ENCODE measurements around the gene PLA2G10.
"Not testable (repeated sequence)": the region's sequence is repeated elsewhere in the genome, so short reads cannot be mapped to it uniquely, and the experiment has no call there.

PLA2G10 gene

DNA sequence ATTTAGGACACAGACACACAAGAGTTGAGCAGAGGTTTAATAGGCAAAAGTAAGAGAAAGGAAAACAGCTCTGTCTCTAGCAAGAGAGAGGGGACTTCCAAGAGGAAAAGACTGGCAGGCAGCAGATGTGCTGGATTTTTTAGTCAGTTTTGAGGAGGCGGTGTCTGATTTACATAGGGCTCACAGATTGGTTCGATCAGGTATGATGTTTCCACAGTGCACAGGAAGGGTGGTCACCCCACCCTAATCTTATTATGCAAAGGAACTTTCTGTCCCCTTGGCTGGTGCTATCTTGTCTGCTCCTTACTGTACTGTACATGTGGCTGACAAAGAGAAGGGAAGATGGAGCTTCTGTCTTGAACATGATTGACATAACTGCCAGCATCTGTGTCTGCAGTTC, 36.0 kb downstream of the PLA2G10 start:
- DNase-seq = peak in 1 of 2 donors; percentile 4

DNA sequence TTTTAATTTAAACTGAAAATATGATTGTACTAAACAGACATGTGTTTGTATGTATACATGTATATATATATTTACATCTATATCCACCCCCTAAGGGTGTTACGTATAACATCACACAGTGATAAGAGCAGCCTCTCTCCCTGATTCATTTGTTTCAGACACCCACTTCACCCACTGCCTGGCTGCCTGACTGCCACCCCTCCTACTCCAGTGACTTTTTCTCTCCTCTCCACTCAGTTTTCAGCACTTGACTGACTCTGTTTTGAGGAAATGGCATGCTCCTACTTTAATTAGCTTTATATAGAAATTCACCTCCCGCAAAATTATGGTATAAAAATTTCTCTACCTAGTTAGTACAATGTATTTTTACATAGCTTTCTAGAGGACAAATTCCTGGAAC, 41.4 kb downstream of the PLA2G10 start:
- DNase-seq = no peak

DNA sequence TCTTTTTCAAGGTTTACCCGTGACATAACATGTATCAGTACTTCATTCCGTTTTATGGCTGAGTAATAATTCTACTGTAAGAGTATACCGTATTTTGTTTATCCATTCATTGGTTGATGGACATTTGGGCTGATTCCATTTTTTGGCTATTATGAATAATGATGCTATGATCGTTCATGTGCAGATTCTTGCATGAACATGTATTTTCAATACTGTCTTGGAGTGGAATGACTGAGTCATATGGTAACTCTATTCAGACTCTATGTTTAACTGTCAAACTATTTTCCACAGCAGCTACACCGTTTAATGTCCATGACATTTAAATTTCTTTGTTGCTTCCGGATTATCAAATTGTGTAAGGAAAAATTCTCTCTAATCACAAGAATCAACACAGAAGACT, 43.5 kb downstream of the PLA2G10 start:
- no peak for DNase-seq

DNA sequence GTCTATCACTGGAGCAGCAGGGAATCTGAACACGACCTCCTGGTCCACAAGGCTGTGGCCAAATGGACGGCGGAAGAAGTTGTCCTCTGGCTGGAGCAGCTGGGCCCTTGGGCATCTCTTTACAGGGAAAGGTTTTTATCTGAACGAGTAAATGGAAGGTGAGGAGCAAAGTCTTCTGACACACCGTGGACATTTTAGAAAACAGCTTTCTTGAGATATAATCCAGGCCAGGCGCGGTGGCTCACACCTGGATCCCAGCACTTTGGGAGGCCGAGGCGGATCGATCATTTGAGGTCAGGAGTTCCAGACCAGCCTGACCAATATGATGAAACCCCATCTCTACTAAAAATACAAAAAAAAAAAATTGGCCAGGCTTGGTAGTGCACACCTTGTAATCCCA, 44.3 kb downstream of the PLA2G10 start:
- no peak for DNase-seq

DNA sequence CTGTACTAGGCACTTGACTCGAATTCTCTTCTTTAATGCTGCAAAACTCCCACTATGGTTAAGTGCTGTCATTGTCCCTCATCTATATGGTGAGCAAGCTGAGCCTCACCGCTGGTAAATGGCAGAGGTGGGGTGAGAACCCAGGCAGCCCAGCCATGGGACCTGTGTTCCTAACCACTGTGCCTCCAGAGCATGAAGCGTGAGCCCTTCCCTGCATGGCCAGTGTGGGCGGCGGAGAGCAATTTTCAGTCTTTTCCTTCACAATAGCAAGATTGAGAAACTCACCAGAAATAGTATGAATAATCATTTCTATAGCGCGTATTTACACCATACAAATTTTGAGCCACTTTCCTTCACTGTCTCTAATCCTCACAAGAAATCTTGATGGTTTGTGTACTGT, 52.2 kb downstream of the PLA2G10 start:
- DNase-seq = no peak

DNA sequence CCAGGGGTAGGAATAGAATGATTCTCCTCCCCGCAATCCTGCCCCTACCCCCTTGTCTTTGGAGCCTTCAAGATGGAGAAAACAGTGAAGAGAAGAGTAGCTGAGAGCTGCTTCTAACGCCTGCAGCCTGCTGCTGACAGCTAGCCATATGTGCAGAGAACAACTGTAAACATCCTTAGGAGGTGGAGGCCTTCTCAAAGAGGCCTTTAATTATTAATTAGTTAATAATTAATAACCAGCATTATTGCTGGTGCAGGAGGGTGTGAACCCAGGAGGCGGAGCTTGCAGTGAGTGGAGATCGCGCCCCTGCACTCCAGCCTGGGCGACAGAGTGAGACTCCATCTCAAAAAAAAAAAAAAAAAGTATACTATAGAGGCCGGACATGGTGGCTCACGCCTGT, 52.9 kb downstream of the PLA2G10 start:
- no peak for DNase-seq

DNA sequence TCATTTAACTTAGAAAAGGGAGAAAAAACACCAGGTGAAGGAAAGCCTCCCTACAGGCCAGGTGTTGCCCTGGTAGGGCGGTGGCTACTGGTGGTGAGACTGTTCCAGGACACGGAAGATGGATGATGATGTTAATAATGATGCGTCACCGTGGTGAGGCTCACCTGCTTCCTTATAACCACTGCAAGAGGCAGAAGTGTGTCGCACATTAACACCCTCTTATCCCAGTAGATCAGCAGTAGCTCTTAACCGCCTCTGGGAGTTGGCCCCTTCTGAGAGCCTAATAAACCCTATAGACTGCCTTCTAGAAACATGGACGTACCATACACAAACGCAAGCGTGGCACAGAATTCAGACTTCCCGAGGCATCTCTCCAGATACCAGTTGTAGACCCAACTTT, 53.6 kb downstream of the PLA2G10 start:
- DNase-seq = no peak

DNA sequence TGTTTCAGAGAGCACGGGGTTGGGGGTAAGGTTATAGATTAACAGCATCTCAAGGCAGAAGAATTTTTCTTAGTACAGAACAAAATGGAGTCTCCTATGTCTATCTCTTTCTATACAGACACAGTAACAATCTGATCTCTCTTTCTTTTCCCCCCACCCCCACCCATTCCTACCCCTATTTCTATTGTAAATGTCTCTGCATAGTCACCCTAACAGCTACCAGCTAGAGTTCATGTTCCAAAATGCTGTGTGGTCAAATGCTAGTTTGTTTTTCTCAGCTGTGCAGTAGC, 57.2 kb downstream of the PLA2G10 start:
- not testable (repeated sequence) for DNase-seq

DNA sequence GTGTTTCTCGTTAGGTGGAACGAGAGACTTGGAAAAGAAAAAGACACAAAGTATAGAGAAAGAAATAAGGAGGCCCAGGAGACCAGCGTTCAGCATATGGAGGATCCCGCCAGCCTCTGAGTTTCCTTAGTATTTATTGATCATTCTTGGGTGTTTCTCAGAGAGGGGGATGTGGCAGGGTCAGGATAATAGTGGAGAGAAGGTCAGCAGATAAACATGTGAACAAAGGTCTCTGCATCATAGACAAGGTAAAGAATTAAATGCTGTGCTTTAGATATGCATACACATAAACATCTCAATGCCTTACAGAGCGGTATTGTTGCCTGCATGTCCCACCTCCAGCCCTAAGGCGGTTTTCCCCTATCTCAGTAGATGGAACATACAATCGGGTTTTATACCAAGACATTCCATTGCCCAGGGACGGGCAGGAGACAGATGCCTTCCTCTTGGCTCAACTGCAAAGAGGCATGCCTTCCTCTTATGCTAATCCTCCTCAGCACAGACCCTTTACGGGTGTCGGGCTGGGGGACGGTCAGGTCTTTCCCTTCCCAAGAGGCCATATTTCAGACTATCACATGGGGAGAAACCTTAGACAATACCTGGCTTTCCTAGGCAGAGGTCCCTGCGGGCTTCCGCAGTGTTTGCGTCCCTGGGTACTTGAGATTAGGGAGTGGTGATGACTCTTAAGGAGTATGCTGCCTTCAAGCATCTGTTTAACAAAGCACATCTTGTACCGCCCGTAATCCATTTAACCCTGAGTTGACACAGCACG, 57.7 kb downstream of the PLA2G10 start:
- DNase-seq = not testable (repeated sequence)

DNA sequence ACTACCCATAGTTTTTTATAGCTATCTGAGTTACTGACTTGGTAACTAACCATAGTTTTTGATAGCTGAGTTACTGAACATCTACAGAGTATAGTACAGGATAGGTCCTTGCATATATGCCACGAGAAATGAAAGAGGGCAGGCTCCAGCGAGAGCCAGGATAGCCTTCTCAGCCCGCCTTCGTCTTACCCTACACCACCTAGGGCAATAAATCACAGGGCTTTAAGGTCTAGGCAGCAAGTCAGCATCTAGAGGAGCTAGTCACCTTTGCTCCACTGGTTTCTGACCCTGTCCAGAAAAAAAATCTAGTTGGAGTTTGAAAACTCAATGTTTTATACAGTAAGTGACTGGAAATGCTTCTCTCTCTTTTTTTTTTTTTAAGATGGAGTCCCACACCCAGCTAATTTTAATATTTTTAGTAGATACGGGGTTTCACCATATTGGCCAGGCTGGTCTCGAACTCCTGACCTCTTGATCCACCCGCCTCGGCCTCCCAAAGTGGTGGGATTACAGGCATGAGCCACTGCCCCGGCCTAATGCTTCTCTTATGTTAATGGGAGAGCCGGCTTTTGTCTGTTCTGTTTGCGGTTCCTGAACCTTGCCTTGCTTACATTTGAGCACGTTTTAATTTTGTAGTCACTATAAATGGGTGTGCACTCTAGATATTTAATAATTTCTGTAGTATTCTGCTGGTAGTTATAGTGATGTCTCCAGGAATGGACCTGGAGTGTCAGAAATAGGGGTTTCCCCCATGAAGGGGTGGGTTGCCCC, 58.5 kb downstream of the PLA2G10 start:
- DNase-seq = no peak

DNA sequence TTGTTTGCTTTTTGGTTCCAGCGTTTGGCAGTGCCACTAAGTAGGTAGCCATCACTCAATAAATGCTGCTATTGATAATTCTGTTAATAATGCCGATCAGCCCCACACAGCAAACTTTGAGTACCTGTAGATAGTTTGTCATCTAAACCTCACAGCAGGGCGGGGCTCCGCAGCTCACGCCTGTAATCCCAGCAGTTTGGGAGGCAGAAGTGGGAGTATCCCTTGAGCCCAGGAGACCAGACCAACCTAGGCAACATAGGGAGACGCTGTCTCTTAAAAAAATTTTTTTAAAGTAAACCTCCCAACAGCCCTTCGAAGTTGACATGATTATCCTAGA, 59.8 kb downstream of the PLA2G10 start:
- no peak for DNase-seq

DNA sequence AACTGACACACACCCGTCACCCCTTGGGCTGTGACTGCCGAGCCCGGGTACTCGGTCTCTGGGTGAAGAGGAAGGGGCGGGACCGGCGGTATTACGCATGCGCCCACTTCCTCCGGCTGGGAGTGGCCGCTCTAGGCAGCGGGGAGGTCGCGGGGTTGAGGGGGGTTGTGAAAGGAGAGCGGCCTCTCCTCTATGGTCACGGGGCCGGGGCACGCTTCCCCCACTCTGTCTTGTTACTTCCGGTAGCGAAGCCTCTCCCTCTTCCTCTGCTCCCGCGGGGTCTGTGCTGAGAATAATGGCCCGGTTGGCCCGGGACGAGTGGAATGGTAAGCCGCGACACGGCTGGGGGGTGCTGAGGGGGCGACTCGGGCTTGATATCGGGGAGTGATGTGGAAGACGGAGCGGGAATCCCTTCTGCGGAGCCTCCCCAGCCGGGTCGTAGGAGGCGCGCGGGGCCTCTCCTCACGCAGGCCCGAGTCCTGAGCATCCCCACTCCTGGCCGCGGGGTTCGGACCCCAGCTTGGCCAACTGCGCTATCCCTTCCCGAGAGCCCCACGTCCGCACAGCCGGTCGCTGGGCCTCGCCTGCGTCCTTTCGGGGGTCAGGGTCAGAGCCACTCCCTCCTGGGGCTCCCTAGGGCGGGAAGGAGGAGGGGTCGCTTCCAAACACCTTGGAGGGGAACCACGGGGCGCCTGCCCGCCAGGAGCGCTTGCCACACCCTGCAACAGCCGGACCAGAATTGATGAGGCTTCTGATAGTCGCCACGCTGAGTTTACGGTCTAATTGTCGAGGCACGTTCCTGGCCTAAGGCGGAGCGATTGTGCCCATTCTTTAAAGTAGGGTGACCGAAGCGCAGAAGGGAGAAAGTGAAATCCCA, 61.2 kb downstream of the PLA2G10 start, which contains the start of gene BFAR:
Gene BFAR (plus strand): TSS at position 259 of the 877 bp plus-strand sequence. CDS start 11,396 bp downstream, outside the sequence.
- peak; percentile 99 for DNase-seq

DNA sequence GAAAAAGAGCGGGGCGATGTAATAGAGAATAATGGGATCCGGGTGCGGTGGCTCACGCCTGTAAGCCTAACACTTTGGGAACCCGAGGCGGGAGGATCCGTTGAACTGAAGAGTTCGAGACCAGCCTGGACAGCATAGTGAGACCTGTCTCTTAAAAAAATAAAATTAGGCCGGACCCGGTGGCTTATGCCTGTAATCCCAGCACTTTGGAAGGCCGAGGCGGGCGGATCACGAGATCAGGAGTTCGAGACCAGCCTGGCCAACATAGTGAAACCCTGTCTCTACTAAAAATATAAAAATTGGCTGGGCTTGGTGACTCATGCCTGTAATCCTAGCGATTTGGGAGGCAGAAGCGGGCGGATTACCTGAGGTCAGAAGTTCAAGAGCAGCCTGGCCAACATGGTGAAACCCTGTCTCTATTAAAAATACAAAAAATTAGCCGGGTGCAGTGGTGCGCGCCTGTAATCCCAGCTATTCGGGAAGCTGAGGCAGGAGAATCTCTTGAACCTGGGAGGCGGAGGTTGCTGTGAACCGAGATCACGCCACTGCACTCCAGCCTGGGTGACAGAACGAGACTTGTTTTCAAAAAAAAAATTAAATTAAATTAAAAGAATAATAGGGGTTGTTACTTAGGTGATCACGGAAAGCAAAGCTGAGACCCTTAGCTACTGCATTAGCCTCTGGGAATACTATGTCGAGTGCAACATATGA, 63.3 kb downstream of the PLA2G10 start:
- DNase-seq = not testable (repeated sequence)

DNA sequence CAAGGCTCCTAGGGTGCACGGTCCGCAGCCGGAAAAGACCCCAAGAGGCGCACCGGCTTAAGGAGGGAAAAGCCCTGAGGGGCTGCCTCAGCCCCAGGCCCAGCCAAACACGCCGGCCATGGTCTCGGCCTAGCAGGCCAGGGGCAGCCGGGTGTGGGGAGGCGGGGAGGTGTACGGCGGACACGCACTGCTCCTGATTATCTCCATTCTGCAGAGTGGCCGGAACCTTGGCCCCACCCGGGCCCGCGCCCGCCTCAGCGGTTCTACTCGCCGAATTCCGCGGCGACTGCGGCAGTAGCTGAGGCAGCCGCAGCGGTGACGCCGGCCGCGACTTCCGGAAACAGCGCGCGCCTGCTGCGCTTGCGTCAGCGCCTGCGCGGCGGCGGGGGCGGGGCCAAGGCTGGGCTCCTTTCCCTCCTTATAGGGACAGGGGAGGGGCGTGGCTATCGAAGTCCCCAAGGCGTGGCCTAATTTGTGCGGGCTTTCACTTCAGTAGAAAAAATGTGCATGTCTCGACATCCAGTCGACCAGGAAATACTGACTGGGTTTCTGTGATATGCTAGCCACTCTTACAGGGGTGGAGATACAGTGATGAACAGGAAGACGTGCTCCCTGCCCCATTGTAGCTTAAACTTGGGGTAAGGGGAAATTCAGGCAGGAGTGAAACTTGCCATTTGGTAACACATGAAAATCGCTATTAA, 64.0 kb downstream of the PLA2G10 start, which contains the start of gene PARN:
Gene PARN (minus strand): TSS at position 342 of the 701 bp plus-strand sequence. CDS start 135 bp downstream, at position 207.
- DNase-seq = peak; percentile 98

DNA sequence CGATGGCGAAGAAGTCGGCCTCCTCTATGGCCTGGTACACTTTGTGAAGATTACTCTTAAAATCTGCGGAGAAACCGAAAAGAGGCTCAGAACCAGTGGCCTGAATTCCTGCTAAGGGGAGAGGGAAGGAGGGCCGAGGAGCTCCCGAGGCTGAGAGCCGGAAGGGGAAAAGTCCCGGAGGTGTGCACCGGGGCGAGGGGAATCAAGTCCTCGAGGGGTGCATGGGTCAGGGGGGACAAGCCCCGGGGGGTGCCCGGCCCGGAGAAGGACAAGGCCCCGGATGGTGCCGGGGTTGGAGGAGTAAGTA, 64.5 kb downstream of the PLA2G10 start:
- DNase-seq = no peak

DNA sequence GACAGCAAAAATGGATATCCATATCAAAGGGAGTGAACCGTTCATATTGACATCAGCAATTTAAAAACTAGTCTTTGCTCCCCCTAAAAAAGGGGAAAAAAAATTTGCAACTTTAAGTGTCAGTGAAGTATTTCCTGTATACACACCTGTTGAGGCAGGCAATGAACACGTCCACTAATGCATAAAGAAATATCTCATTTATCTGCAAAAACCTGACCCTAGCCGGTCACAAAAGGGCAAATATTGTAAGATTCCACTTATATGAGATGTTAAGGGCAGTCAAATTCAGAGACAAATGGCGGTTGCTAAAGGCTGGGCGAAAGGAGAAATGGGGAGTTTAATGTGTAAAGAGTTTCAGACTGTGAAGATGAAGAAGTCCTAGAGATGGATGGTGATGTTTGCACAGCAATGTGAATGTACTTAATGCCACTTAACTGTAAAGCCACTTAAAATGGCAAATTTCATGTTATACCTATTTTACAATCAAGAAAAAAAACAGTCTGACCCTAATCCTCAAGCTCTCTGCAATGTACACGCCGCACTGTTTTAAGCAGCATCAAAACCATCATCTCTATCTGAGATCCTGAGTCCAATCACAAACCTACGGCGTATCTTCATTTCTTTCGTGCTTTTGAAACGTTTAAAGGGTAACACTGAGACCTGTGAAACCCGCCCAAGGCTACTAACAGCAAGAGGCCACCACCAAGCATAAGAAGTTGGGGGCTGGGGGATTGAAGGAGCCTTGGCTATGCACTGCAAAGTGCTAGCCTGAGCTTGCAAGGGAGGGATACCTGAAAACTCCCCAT, 65.1 kb downstream of the PLA2G10 start:
- peak in 1 of 2 donors; percentile 15 for DNase-seq

DNA sequence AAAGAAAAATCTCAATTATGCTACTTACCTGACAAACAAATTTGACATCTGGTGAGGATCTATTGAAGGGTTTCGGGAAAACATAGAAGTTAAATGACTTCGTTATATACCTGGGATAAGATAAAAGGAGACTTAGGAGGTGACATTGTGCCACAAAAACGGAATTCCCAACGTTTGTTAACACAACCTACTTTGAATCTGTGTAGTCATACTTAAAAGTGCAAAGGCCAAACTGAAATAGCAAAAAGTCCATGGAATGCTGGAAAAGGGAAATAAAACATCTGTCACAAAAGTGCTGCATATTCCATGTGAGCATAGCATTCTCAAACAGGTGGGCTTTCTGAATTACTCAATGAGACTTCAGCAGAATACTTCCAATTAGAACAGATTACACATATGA, 67.0 kb downstream of the PLA2G10 start:
- DNase-seq = no peak

Measured in CD4-positive, alpha-beta T cell treated with Interleukin-1 beta for 1 hour (primary cell).